HL-60 (cell line): Measurements from ENCODE around the gene DCXR.

ENCODE experiments used
- DNase-seq, 2 experiments: peaks; one replicate each; pipeline ENCODE4 v3.0.0-alpha.2; 2010 to 2020; ENCODE audit warnings: low read depth in 1 of 2, low spot score in 1 of 2
- H3K27ac ChIP-seq: fragments of 250-450 bp; sonication (Bioruptor Pico); replicated peaks from 2 replicates; pipeline ENCODE4 v1.5.1; 2020; ENCODE audit warnings: mild to moderate bottlenecking, moderate library complexity
- H3K27me3 ChIP-seq: fragments of 250-450 bp; sonication (Bioruptor Pico); 2 replicates; pipeline ENCODE4 v1.5.1; 2021; ENCODE audit warnings: mild to moderate bottlenecking, moderate library complexity; ENCODE audit not compliant: insufficient read depth, poor library complexity, severe bottlenecking
- H3K4me3 ChIP-seq: replicated peaks from 2 replicates; pipeline ENCODE4 v1.5.1; 2011; ENCODE audit warnings: mild to moderate bottlenecking, control low read depth, low read length; ENCODE audit not compliant: insufficient read depth
- CTCF ChIP-seq: IDR thresholded peaks from one replicate; pipeline ENCODE4 v1.5.1; 2011; ENCODE audit warnings: low read length, control low read depth, inconsistent platforms; ENCODE audit not compliant: insufficient read depth
- GABPA ChIP-seq: IDR thresholded peaks from 2 replicates; pipeline ENCODE4 v1.6.1; 2012; ENCODE audit warnings: low read depth
- POLR2AphosphoS5 ChIP-seq: IDR thresholded peaks from 2 replicates; pipeline ENCODE4 v1.6.1; 2012; ENCODE audit warnings: low read depth
- SPI1 ChIP-seq: IDR thresholded peaks from 2 replicates; pipeline ENCODE4 v1.6.1; 2012; ENCODE audit warnings: low read depth, mild to moderate bottlenecking, borderline replicate concordance
- TF ChIP-seq, protein P1 (sequence below): IDR thresholded peaks from 2 replicates; pipeline ENCODE4 v1.6.1; 2012; ENCODE audit warnings: low read depth; ENCODE audit not compliant: insufficient replicate concordance

DCXR gene

DNA sequence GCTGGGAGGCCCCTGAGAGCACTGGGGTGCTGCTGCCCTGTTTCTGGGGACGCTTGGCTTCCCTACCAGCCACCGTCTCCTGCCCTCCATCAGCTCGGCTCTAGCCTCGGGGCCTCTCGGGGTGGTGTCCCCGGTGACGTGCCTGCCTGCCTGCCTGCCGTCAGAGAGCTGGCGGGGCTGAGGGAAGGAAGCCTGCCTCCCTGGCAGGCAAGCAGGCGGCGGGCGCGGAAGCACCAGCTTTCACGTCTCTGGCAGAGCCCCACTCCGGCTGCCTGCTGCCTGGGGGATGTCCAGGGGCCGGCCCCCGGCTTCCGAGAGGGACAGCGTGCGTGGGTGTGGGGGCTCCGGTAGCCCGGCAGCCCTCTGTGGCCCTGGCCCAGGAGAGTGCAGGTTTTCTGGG is 24.2 kb downstream of the DCXR start:
- no peak overlapping the region for H3K4me3 ChIP-seq
- DNase-seq: no peak
- no peak overlapping the region for H3K27ac ChIP-seq
- H3K27me3 ChIP-seq: no peaks in the 10 kb centered on the region
- TF ChIP-seq CTCF (no peak), SPI1 (no peak), GABPA (no peak), POLR2AphosphoS5 (no peak)
- TF ChIP-seq, protein P1, sequence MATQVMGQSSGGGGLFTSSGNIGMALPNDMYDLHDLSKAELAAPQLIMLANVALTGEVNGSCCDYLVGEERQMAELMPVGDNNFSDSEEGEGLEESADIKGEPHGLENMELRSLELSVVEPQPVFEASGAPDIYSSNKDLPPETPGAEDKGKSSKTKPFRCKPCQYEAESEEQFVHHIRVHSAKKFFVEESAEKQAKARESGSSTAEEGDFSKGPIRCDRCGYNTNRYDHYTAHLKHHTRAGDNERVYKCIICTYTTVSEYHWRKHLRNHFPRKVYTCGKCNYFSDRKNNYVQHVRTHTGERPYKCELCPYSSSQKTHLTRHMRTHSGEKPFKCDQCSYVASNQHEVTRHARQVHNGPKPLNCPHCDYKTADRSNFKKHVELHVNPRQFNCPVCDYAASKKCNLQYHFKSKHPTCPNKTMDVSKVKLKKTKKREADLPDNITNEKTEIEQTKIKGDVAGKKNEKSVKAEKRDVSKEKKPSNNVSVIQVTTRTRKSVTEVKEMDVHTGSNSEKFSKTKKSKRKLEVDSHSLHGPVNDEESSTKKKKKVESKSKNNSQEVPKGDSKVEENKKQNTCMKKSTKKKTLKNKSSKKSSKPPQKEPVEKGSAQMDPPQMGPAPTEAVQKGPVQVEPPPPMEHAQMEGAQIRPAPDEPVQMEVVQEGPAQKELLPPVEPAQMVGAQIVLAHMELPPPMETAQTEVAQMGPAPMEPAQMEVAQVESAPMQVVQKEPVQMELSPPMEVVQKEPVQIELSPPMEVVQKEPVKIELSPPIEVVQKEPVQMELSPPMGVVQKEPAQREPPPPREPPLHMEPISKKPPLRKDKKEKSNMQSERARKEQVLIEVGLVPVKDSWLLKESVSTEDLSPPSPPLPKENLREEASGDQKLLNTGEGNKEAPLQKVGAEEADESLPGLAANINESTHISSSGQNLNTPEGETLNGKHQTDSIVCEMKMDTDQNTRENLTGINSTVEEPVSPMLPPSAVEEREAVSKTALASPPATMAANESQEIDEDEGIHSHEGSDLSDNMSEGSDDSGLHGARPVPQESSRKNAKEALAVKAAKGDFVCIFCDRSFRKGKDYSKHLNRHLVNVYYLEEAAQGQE: no peak

GRCh38 chr17:82012640-82013295 is 24.7 kb downstream of the DCXR start:
- TF ChIP-seq GABPA (no peak), POLR2AphosphoS5 (no peak), SPI1 (no peak), CTCF (no peak)
- TF ChIP-seq, protein P1: no peak
- no peak for DNase-seq
- Histone ChIP-seq H3K27me3 (no peaks in the 10 kb centered on the region), H3K27ac (no peak overlapping the region), H3K4me3 (no peak overlapping the region)

DNA sequence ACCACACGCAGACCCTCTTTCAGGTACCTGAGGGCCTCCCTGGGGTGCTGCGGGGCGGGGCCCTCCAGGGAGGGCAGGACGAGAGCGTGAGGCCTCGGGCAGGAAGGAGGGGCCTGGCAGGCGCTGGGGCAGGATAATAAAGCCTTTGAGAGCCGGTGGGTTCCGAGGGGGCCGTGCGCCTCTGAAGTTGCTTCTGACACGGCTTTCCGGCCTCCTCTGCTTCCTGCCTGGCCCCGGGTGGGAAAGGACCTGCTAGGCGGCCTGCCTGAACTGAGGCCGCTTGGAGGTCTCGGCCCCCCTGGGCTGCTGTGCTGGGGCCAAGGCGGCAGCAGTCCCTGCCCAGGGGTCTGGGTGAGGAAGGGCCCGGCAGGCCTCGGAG is 25.2 kb downstream of the DCXR start:
- Histone ChIP-seq H3K27me3 (no peaks in the 10 kb centered on the region), H3K27ac (no peak overlapping the region), H3K4me3 (no peak overlapping the region)
- TF ChIP-seq, protein P1: no peak
- no peak for TF ChIP-seq GABPA
- no peak for TF ChIP-seq POLR2AphosphoS5
- TF ChIP-seq CTCF: no peak
- TF ChIP-seq SPI1: no peak
- no peak for DNase-seq
